H1 (cell line): ENCODE measurements around the gene TCEANC2.

ENCODE experiments used
- BACH1 ChIP-seq: IDR thresholded peaks from 2 replicates; pipeline ENCODE4 v1.6.1; 2012; ENCODE audit warnings: low read length, improper control_type of control experiment
- CTCF ChIP-seq, 3 experiments: IDR thresholded peaks; 1 replicate in 2 of 3; 2 replicates in 1 of 3; pipeline versions ENCODE4 v1.5.1 to v1.6.1; 2011; ENCODE audit warnings: low read length in 3 of 3, mild to moderate bottlenecking in 3 of 3, inconsistent platforms in 2 of 3, low read depth in 1 of 3, moderate library complexity in 1 of 3; ENCODE audit not compliant: insufficient read depth in 1 of 3; ENCODE audit errors: control extremely low read depth in 1 of 3
- EP300 ChIP-seq, 2 experiments: IDR thresholded peaks; 1 replicate in 1 of 2; 2 replicates in 1 of 2; pipeline ENCODE4 v1.6.1; 2011 to 2012; ENCODE audit warnings: low read depth in 2 of 2, low read length in 2 of 2, mild to moderate bottlenecking in 2 of 2, borderline replicate concordance in 1 of 2, inconsistent platforms in 1 of 2, moderate library complexity in 1 of 2
- EZH2 ChIP-seq: fragments of 200-600 bp; sonication (generic); IDR thresholded peaks from 2 replicates; pipeline ENCODE4 v1.7.1; 2012; ENCODE audit warnings: low read depth, mild to moderate bottlenecking, moderate library complexity, low read length, inconsistent platforms; ENCODE audit not compliant: severe bottlenecking
- GABPA ChIP-seq: IDR thresholded peaks from 2 replicates; pipeline ENCODE4 v1.6.1; 2011; ENCODE audit warnings: mild to moderate bottlenecking, low read length, moderate library complexity, borderline replicate concordance; ENCODE audit not compliant: insufficient read depth
- KDM1A ChIP-seq: fragments of 200-600, 300-600 bp; sonication (generic); IDR thresholded peaks from 2 replicates; pipeline ENCODE4 v1.7.1; 2016; ENCODE audit warnings: mild to moderate bottlenecking, low read length, borderline replicate concordance
- RBBP5 ChIP-seq: IDR thresholded peaks from 2 replicates; pipeline ENCODE4 v1.7.1; 2012; ENCODE audit warnings: low read depth, mild to moderate bottlenecking, inconsistent platforms, low read length, moderate library complexity, borderline replicate concordance
- RFX5 ChIP-seq: IDR thresholded peaks from 2 replicates; pipeline ENCODE4 v1.6.1; 2011; ENCODE audit warnings: low read depth, low read length, improper control_type of control experiment, borderline replicate concordance
- TAF1 ChIP-seq: IDR thresholded peaks from 2 replicates; pipeline ENCODE4 v1.6.1; 2011; ENCODE audit warnings: mild to moderate bottlenecking, low read depth, low read length
- YY1 ChIP-seq: IDR thresholded peaks from 2 replicates; pipeline ENCODE4 v1.6.1; 2011; ENCODE audit warnings: low read depth, mild to moderate bottlenecking, low read length

GRCh38 chr1:54125386-54126070 lies 72.1 kb downstream of the TCEANC2 start:
- TF ChIP-seq CTCF (IDR thresholded peaks at IDR 0.05; ENCODE audit: control extremely low read depth in 1 of 3, insufficient read depth in 1 of 3, low read depth in 1 of 3, low read length in 3 of 3) (peak; percentile 46 to 55 (median 52)), EZH2 (no peak), TAF1 (no peak), EP300 (IDR thresholded peaks at IDR 0.05; ENCODE audit: borderline replicate concordance in 1 of 2, low read depth in 2 of 2, low read length in 2 of 2) (no peak), RBBP5 (no peak), YY1 (no peak), BACH1 (no peak), GABPA (no peak), KDM1A (no peak), RFX5 (no peak)
